ENCODE measurements around the gene TRAIP. TPM values are rescaled to one million over a fixed set of nuclear protein-coding genes. Genes with fewer than 3 reads are reported as not detected.

TRAIP gene
- total and polyA plus RNA-seq, 2 donors (not counting 1 experiment from before 2014, with no cell fraction given): 5.0 to 8.7 TPM

DNA sequence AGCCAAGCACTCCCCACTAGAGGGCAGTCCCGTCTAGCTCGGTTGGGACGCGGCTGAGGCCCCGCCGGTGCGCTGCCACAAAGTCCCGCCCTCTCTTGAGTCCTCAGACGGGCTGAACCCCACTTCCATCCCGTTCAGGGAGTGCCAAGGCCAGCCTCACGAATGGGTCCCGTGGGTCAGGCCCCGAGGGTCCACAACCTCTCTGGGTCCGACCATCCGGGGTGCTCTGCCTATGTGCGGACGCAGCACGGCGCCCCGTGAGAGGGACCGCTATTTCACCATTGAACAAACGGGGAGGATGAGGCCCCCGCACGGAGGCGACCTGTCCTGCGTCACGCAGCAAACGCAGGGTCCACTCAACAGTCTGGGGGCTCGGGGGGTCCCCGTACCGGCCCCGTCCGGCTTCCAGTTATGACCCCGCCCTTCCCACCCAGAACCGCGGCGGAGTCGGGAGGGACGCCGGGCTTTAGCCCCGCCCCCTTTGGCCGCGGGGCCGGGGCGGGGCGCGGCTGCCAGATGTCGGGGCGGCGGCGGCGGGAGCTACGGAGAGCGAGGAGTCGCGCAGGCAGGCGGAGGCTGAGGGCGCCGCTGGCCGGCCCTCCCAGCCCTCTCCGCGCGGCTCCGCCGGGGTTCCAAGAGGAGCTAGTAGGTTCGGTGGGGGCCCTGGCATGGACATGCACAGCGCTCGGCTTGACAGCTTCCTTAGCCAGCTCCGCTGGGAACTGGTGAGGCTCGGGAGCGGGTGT, 53.5 kb downstream of the TRAIP start, which contains the start of gene INKA1:
TSS of gene INKA1 (plus strand) at position 543 of the 746 bp plus-strand sequence. CDS start at position 675, 132 bp downstream.
- Mint-ChIP-seq H3K4me1 (peaks cover 52% of the 10 kb centered on the region), H3K9me3 (ENCODE audit: insufficient read depth) (no peaks in the 10 kb centered on the region), H3K27ac (peak within 1 kb of the TSS; percentile 98), H3K27me3 (peaks cover 5% of the 10 kb centered on the region), H3K4me3 (peak within 1 kb of the TSS; percentile 86)
- Histone ChIP-seq H2AFZ (ENCODE audit: insufficient read depth, low read depth, low read length, poor library complexity, severe bottlenecking) (peak within 1 kb of the TSS; percentile 90), H3K4me3 (ENCODE audit: control extremely low read depth in 1 of 5, extremely low read depth in 1 of 5, insufficient read depth in 1 of 5, low read depth in 2 of 5, low read length in 4 of 5) (peak within 1 kb of the TSS; percentile 73 to 99 (median 95)), H3K9me3 (ENCODE audit: control extremely low read depth in 1 of 3, control insufficient read depth in 2 of 3, insufficient read depth in 1 of 3, low read length in 2 of 3) (no peaks in the 10 kb centered on the region), H3K36me3 (replicated peaks in 1 of 2; ENCODE audit: control extremely low read depth in 1 of 2, control insufficient read depth in 1 of 2, extremely low read depth in 1 of 2, insufficient read depth in 2 of 2, low read length in 1 of 2) (peaks cover 0 to 6% of the 10 kb centered on the region in 2 experiments), H3K4me1 (ENCODE audit: control insufficient read depth in 2 of 2, insufficient read depth in 2 of 2, low read length in 2 of 2) (peaks cover 42 to 47% of the 10 kb centered on the region in 2 donors), H4K20me1 (ENCODE audit: control insufficient read depth, insufficient read depth, low read length, poor library complexity, severe bottlenecking) (no peaks in the 10 kb centered on the region), H3K4me2 (replicated peaks; ENCODE audit: low read depth, low read length, poor library complexity, severe bottlenecking) (peak within 1 kb of the TSS; percentile 99), H3K27me3 (replicated peaks in 1 of 4; ENCODE audit: control extremely low read depth in 1 of 4, control insufficient read depth in 3 of 4, insufficient read depth in 4 of 4, low read length in 3 of 4) (peaks cover 0 to 3% (median 0%) of the 10 kb centered on the region in 4 experiments), H3K79me2 (ENCODE audit: control insufficient read depth, insufficient read depth, low read length) (peaks cover 10% of the 10 kb centered on the region), H3K9ac (ENCODE audit: low read length) (peak within 1 kb of the TSS; percentile 98), H3K27ac (ENCODE audit: low read length in 2 of 2) (peak within 1 kb of the TSS; percentile 91 to 97)
- ATAC-seq (ENCODE audit: low read depth) (peak; percentile 63), DNase-seq (peak; percentile 94)
- ChIA-PET CTCF (interaction anchor here (0.6 to 15.1 kb wide), 20 partner anchors 11 to 1491 kb away, joined by 3 to 547 read pairs (median 4); partner anchors contain the start of genes AMIGO3, GNAI2, IP6K1 and UBA7), POLR2A (interaction anchor here (0.5 to 5.0 kb wide), 12 partner anchors 10 to 464 kb away, joined by 3 to 99 read pairs (median 5); partner anchors contain the start of genes AMIGO3, GMPPB, IP6K1 and UBA7)
- intact Hi-C loops (cut with micrococcal nuclease): loop anchor here (1.0 to 5.0 kb wide), 8 partner anchors 17 to 424 kb away; partner anchors contain the start of genes AMIGO3, IP6K1, RBM6 and TRAIP
- TF ChIP-seq EZH2 (IDR thresholded peaks at IDR 0.05; ENCODE audit: borderline replicate concordance, insufficient read depth, low read depth, low read length, poor library complexity, severe bottlenecking): no peak
- TF ChIP-seq, protein P1, sequence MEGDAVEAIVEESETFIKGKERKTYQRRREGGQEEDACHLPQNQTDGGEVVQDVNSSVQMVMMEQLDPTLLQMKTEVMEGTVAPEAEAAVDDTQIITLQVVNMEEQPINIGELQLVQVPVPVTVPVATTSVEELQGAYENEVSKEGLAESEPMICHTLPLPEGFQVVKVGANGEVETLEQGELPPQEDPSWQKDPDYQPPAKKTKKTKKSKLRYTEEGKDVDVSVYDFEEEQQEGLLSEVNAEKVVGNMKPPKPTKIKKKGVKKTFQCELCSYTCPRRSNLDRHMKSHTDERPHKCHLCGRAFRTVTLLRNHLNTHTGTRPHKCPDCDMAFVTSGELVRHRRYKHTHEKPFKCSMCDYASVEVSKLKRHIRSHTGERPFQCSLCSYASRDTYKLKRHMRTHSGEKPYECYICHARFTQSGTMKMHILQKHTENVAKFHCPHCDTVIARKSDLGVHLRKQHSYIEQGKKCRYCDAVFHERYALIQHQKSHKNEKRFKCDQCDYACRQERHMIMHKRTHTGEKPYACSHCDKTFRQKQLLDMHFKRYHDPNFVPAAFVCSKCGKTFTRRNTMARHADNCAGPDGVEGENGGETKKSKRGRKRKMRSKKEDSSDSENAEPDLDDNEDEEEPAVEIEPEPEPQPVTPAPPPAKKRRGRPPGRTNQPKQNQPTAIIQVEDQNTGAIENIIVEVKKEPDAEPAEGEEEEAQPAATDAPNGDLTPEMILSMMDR (IDR thresholded peaks at IDR 0.05): peak; percentile 84
- WGBS (ENCODE audit: insufficient coverage): under 1% methylated on average over 71 of the region's 71 CpGs
